ENCODE results near the gene CUBN. TPM values are rescaled to one million over a fixed set of nuclear protein-coding genes. Genes with fewer than 3 reads are reported as not detected.

CUBN gene
- total RNA-seq, 1 experiment from 2014 or later: 0.46 TPM

- no peak for TF ChIP-seq ARID4B (CRISPR knock-in tag; IDR thresholded peaks at IDR 0.05; ENCODE audit: borderline replicate concordance)
Measured at GRCh38 chr10:16931930-16932329, 197.7 kb downstream of the CUBN start (continued).

- Mint-ChIP-seq H3K9me3 (no peaks in the 10 kb centered on the region), H3K27me3 (ENCODE audit: low read depth) (peaks cover 2% of the 10 kb centered on the region; the same call in 1 of the 2 replicates), H3K27ac (no peak overlapping the region), H3K4me1 (peaks cover 13% of the 10 kb centered on the region), H3K4me3 (no peak overlapping the region), H3K36me3 (no peaks in the 10 kb centered on the region)
- TF ChIP-seq CREB1 (CRISPR knock-in tag; IDR thresholded peaks at IDR 0.05) (no peak), E2F1 (CRISPR knock-in tag; IDR thresholded peaks at IDR 0.05) (no peak), FOXP4 (CRISPR knock-in tag; IDR thresholded peaks at IDR 0.05) (no peak), ZNF425 (CRISPR knock-in tag; conservative IDR thresholded peaks at IDR 0.05) (no peak), MLX (CRISPR knock-in tag; IDR thresholded peaks at IDR 0.05) (no peak), HMGA2 (CRISPR knock-in tag; IDR thresholded peaks at IDR 0.05) (no peak), ESRRA (CRISPR knock-in tag; IDR thresholded peaks at IDR 0.05; ENCODE audit: borderline replicate concordance) (no peak), MXD4 (CRISPR knock-in tag; IDR thresholded peaks at IDR 0.05; ENCODE audit: borderline replicate concordance) (no peak), CDX4 (CRISPR knock-in tag; IDR thresholded peaks at IDR 0.05; ENCODE audit: borderline replicate concordance) (no peak), ZNF423 (CRISPR knock-in tag; IDR thresholded peaks at IDR 0.05) (no peak), SP1 (CRISPR knock-in tag; conservative IDR thresholded peaks at IDR 0.05) (no peak), GTF2I (CRISPR knock-in tag; conservative IDR thresholded peaks at IDR 0.05) (no peak), NFATC4 (CRISPR knock-in tag; IDR thresholded peaks at IDR 0.05) (no peak), ATF1 (CRISPR knock-in tag; IDR thresholded peaks at IDR 0.05) (no peak), USF1 (CRISPR knock-in tag; IDR thresholded peaks at IDR 0.05) (no peak), IRF1 (CRISPR knock-in tag; IDR thresholded peaks at IDR 0.05) (no peak), MYBL2 (CRISPR knock-in tag; IDR thresholded peaks at IDR 0.05) (no peak), PREB (CRISPR knock-in tag; IDR thresholded peaks at IDR 0.05; ENCODE audit: borderline replicate concordance) (no peak), NFE2L1 (CRISPR knock-in tag; IDR thresholded peaks at IDR 0.05) (no peak), ZNF263 (CRISPR knock-in tag; IDR thresholded peaks at IDR 0.05; ENCODE audit: low read depth) (no peak)
- DNase-seq (ENCODE audit: low spot score) (no peak), ATAC-seq (no peak)
- POLR2A ChIA-PET: no interaction called here
- CTCF ChIA-PET: no interaction called here
Measured at GRCh38 chr10:16930540-16930939, 199.1 kb downstream of the CUBN start.

Measured in WTC11 (cell line).